CD4-positive, CD25-positive, alpha-beta regulatory T cell (primary cell): ENCODE results near the gene ANKS6. TPM values are rescaled to one million over a fixed set of nuclear protein-coding genes. Genes with fewer than 3 reads are reported as not detected.

Experiments used
- ATAC-seq, 2 donors: fragments of 150-1000 bp; cut with Tn5 transposase; one replicate each; pipeline ENCODE4 v1.10.0; 2021; ENCODE audit warnings: low read depth in 2 of 2, moderate number of reproducible peaks in 2 of 2, moderate library complexity in 1 of 2
- DNase-seq, 3 donors: peaks; one replicate each; pipeline versions ENCODE4 v3.0.0 to v3.0.0-alpha.2; 2012 to 2022; ENCODE audit warnings: mixed read lengths in 1 of 3
- H3K27ac ChIP-seq: one replicate; pipeline ENCODE4 v1.7.0; 2013; ENCODE audit warnings: mild to moderate bottlenecking, low read length; ENCODE audit not compliant: insufficient read depth, poor library complexity, severe bottlenecking
- H3K27me3 ChIP-seq: one replicate; pipeline ENCODE4 v1.7.0; 2013; ENCODE audit warnings: low read length; ENCODE audit not compliant: control insufficient read depth, insufficient read depth
- H3K36me3 ChIP-seq: one replicate; pipeline ENCODE4 v1.7.0; 2013; ENCODE audit warnings: mild to moderate bottlenecking, low read length, moderate library complexity; ENCODE audit not compliant: control insufficient read depth, insufficient read depth
- H3K4me1 ChIP-seq: 2 replicates; pipeline ENCODE4 v1.7.0; 2013; ENCODE audit warnings: mild to moderate bottlenecking, low read length; ENCODE audit not compliant: insufficient read depth, control insufficient read depth, poor library complexity, severe bottlenecking
- H3K4me3 ChIP-seq: one replicate; pipeline ENCODE4 v1.7.0; 2013; ENCODE audit warnings: low read depth, mild to moderate bottlenecking, low read length, moderate library complexity
- H3K9me3 ChIP-seq, 2 experiments: 1 replicate in 1 of 2; 2 replicates in 1 of 2; pipeline ENCODE4 v1.7.0; 2013; ENCODE audit warnings: low read length in 2 of 2, mild to moderate bottlenecking in 1 of 2, moderate library complexity in 1 of 2; ENCODE audit not compliant: control insufficient read depth in 2 of 2
- H3K27ac Mint-ChIP-seq, 3 donors: one replicate each; pipeline ENCODE4 v1.8.0; 2020 to 2022; ENCODE audit warnings: mild to moderate bottlenecking in 3 of 3, mixed read lengths in 3 of 3, moderate library complexity in 2 of 3
- H3K27me3 Mint-ChIP-seq: one replicate; pipeline ENCODE4 v1.8.0; 2022; ENCODE audit warnings: mild to moderate bottlenecking, mixed read lengths
- H3K36me3 Mint-ChIP-seq: one replicate; pipeline ENCODE4 v1.8.0; 2020; ENCODE audit warnings: mixed read lengths
- H3K4me1 Mint-ChIP-seq, 4 donors: one replicate each; pipeline ENCODE4 v1.8.0; 2020 to 2022; ENCODE audit warnings: mixed read lengths in 4 of 4, mild to moderate bottlenecking in 1 of 4
- H3K4me3 Mint-ChIP-seq, 4 donors: one replicate each; pipeline ENCODE4 v1.8.0; 2020 to 2022; ENCODE audit warnings: mild to moderate bottlenecking in 4 of 4, mixed read lengths in 4 of 4, moderate library complexity in 3 of 4
- H3K9me3 Mint-ChIP-seq, 7 donors: one replicate each; pipeline ENCODE4 v1.8.0; 2020 to 2022; ENCODE audit warnings: mixed read lengths in 7 of 7, mild to moderate bottlenecking in 3 of 7, moderate library complexity in 2 of 7
- polyA plus RNA-seq, 4 donors: library from polyadenylated mRNA; unstranded; fragments of 300-500 nt; fragmentation: Illumina TruSeq; gene quantifications; one replicate each; pipeline ENCODE4 v1.2.3, GENCODE V29; 2021
- total RNA-seq: library from RNA; stranded (reverse); gene quantifications from one replicate; pipeline ENCODE4 v1.2.3, GENCODE V29; 2022

Gene ANKS6
- total and polyA plus RNA-seq, 5 donors from 2014 or later, result 2.4 to 8.2 (median 2.6) TPM

- H3K36me3 ChIP-seq, result no peaks in the 10 kb centered on the region
- Mint-ChIP-seq H3K27ac (peak overlapping the region in 2 of 3 donors; percentile 8 to 17), H3K9me3 (peaks cover 0 to 4% (median 0%) of the 10 kb centered on the region in 7 donors), H3K27me3 (peaks cover 58% of the 10 kb centered on the region), H3K36me3 (no peaks in the 10 kb centered on the region), H3K4me1 (peaks cover 0 to 34% (median 20%) of the 10 kb centered on the region in 4 donors), H3K4me3 (peak overlapping the region; percentile 76 to 94 (median 88))
- no peaks in the 10 kb centered on the region for H3K9me3 ChIP-seq
- peaks cover 9% of the 10 kb centered on the region for H3K4me1 ChIP-seq
- no peak overlapping the region for H3K27ac ChIP-seq
- peaks cover 15% of the 10 kb centered on the region for H3K27me3 ChIP-seq
- H3K4me3 ChIP-seq, result no peak overlapping the region
- no peak for ATAC-seq
- DNase-seq, result no peak
Measured at GRCh38 chr9:98806394-98807035, 10.2 kb upstream of the ANKS6 start.

DNA sequence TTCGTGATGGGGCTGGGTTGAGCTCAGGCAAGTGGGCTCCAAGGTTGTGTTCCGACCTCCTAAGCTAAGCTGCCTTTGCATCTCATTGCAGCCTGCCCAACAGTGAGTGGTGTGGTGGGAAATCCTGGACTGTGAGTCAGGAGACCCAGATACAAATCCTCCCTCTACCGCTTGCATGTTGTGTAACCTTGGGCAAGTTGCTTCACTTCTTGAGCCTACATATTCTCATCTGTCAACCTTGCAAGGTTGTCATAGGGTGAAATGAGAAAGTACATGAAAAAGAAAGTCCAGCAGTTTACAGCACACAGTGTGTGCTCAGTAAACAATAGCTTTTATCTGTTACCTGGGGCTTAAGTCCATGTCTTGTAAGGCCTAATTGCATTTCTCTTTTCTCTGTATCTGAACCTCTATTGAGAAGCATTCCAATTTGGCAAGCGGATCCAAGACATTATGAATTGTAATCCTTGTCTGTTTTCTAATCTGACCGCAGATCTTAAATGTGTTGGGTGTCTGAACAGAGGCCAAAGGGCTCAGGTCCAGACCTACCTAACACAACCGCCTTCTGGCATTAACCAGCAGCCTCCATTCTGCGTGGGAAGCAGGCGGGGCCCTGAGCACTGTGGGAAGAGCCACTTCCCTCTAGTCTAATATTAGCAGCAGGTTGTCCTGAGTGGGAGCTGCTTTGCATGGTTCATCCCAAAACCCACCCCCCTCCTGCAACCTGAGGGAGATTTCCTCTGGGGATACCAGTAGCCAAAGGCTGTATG lies 9.3 kb upstream of the ANKS6 start:
- peak overlapping the region in 1 of 4 donors; percentile 4 for H3K4me3 Mint-ChIP-seq
- no peak for DNase-seq
- H3K9me3 Mint-ChIP-seq, result peaks cover 0 to 3% (median 0%) of the 10 kb centered on the region in 7 donors
- Histone ChIP-seq H3K9me3 (no peaks in the 10 kb centered on the region), H3K27me3 (peaks cover 13% of the 10 kb centered on the region), H3K4me3 (no peak overlapping the region), H3K36me3 (no peaks in the 10 kb centered on the region), H3K4me1 (peaks cover 9% of the 10 kb centered on the region), H3K27ac (no peak overlapping the region)
- H3K27ac Mint-ChIP-seq, result peak overlapping the region in 1 of 3 donors; percentile 5
- H3K36me3 Mint-ChIP-seq, result no peaks in the 10 kb centered on the region
- peaks cover 0 to 28% (median 16%) of the 10 kb centered on the region in 4 donors for H3K4me1 Mint-ChIP-seq
- no peak for ATAC-seq
- H3K27me3 Mint-ChIP-seq, result peaks cover 54% of the 10 kb centered on the region

- no peak overlapping the region for H3K4me3 ChIP-seq
- H3K4me3 Mint-ChIP-seq, result no peak overlapping the region
- peaks cover 0 to 3% (median 0%) of the 10 kb centered on the region in 7 donors for H3K9me3 Mint-ChIP-seq
- ATAC-seq (no peak), DNase-seq (no peak)
- no peak overlapping the region for H3K27ac Mint-ChIP-seq
- peaks cover 0 to 3% of the 10 kb centered on the region in 2 experiments for H3K9me3 ChIP-seq
- peaks cover 9% of the 10 kb centered on the region for H3K4me1 ChIP-seq
- H3K27me3 Mint-ChIP-seq, result peaks cover 48% of the 10 kb centered on the region
- peaks cover 13% of the 10 kb centered on the region for H3K27me3 ChIP-seq
- H3K36me3 Mint-ChIP-seq, result no peaks in the 10 kb centered on the region
- H3K36me3 ChIP-seq, result no peaks in the 10 kb centered on the region
- H3K4me1 Mint-ChIP-seq, result peaks cover 0 to 17% (median 11%) of the 10 kb centered on the region in 4 donors
- no peak overlapping the region for H3K27ac ChIP-seq
Measured at GRCh38 chr9:98804083-98804482, 7.7 kb upstream of the ANKS6 start.

- Histone ChIP-seq H3K27me3 (peaks cover 13% of the 10 kb centered on the region), H3K4me3 (no peak overlapping the region), H3K4me1 (peaks cover under 1% of the 10 kb centered on the region), H3K9me3 (peaks cover 9 to 15% of the 10 kb centered on the region in 2 experiments), H3K36me3 (no peaks in the 10 kb centered on the region), H3K27ac (no peak overlapping the region)
- no peak overlapping the region for H3K27ac Mint-ChIP-seq
- H3K9me3 Mint-ChIP-seq, result peaks cover 0 to 12% (median 1%) of the 10 kb centered on the region in 7 donors
- no peak for ATAC-seq
- H3K4me1 Mint-ChIP-seq, result peaks cover 0 to 7% (median 3%) of the 10 kb centered on the region in 4 donors
- H3K27me3 Mint-ChIP-seq, result peaks cover 54% of the 10 kb centered on the region
- peaks cover 10% of the 10 kb centered on the region for H3K36me3 Mint-ChIP-seq
- DNase-seq, result no peak
- no peak overlapping the region for H3K4me3 Mint-ChIP-seq
Measured at GRCh38 chr9:98801969-98802371, 5.6 kb upstream of the ANKS6 start.

GRCh38 chr9:98801561-98801960 lies 5.2 kb upstream of the ANKS6 start:
- peaks cover 10% of the 10 kb centered on the region for H3K36me3 Mint-ChIP-seq
- no peak for DNase-seq
- peaks cover 0 to 6% (median 3%) of the 10 kb centered on the region in 4 donors for H3K4me1 Mint-ChIP-seq
- H3K27me3 ChIP-seq, result peaks cover 13% of the 10 kb centered on the region
- H3K27me3 Mint-ChIP-seq, result peaks cover 52% of the 10 kb centered on the region
- peaks cover 9 to 15% of the 10 kb centered on the region in 2 experiments for H3K9me3 ChIP-seq
- no peak overlapping the region for H3K27ac ChIP-seq
- no peak overlapping the region for H3K4me3 Mint-ChIP-seq
- H3K27ac Mint-ChIP-seq, result no peak overlapping the region
- H3K36me3 ChIP-seq, result no peaks in the 10 kb centered on the region
- peaks cover 4% of the 10 kb centered on the region for H3K4me1 ChIP-seq
- peaks cover 0 to 12% (median 1%) of the 10 kb centered on the region in 7 donors for H3K9me3 Mint-ChIP-seq
- no peak overlapping the region for H3K4me3 ChIP-seq
- no peak for ATAC-seq

DNA sequence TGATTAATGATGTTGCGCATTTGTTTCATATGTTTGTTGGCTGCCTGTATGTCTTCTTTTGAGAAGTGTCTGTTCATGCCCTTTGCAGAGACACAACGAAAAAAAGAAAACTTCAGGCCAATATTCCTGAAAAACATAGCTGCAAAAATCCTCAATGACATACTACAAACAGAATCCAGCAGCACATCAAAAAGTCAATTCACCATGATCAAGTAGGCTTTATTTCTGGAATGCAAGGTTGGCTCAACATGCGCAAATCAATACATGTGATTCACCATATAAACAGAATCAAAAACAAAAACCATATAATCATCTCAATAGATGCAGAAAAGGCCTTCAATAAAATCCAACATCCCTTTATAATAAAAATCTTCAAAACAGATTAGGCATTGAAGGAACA lies 1.9 kb upstream of the ANKS6 start:
- Histone ChIP-seq H3K4me1 (peaks cover 13% of the 10 kb centered on the region), H3K27me3 (peaks cover under 1% of the 10 kb centered on the region), H3K9me3 (peaks cover 9 to 15% of the 10 kb centered on the region in 2 experiments), H3K36me3 (no peaks in the 10 kb centered on the region), H3K4me3 (no peak overlapping the region), H3K27ac (no peak overlapping the region)
- Mint-ChIP-seq H3K9me3 (peaks cover 0 to 12% (median 1%) of the 10 kb centered on the region in 7 donors), H3K36me3 (peaks cover 10% of the 10 kb centered on the region), H3K4me3 (peak overlapping the region in 3 of 4 donors; percentile 15 to 75 (median 71)), H3K27me3 (peaks cover 24% of the 10 kb centered on the region), H3K4me1 (peaks cover 4 to 24% (median 13%) of the 10 kb centered on the region in 4 donors), H3K27ac (no peak overlapping the region)
- no peak for ATAC-seq
- DNase-seq, result no peak

GRCh38 chr9:98797491-98797890 lies 1.1 kb upstream of the ANKS6 start:
- peaks cover 13% of the 10 kb centered on the region for H3K4me1 ChIP-seq
- Mint-ChIP-seq H3K4me3 (peak overlapping the region; percentile 71 to 95 (median 81)), H3K36me3 (peaks cover 10% of the 10 kb centered on the region), H3K4me1 (peaks cover 4 to 25% (median 14%) of the 10 kb centered on the region in 4 donors), H3K27me3 (peaks cover 21% of the 10 kb centered on the region), H3K27ac (peak overlapping the region in 1 of 3 donors; percentile 69), H3K9me3 (peaks cover 0 to 12% (median 1%) of the 10 kb centered on the region in 7 donors)
- H3K4me3 ChIP-seq, result no peak overlapping the region
- no peak overlapping the region for H3K27ac ChIP-seq
- no peak for ATAC-seq
- H3K9me3 ChIP-seq, result peaks cover 9 to 15% of the 10 kb centered on the region in 2 experiments
- no peaks in the 10 kb centered on the region for H3K36me3 ChIP-seq
- no peaks in the 10 kb centered on the region for H3K27me3 ChIP-seq
- DNase-seq, result no peak
